ENCODE results near the gene ATP1B2.
A peak's percentile ranks its signal among the peaks of the same experiment; 100 is the strongest.

ATP1B2 gene

GRCh38 chr17:7685533-7686221 is 35.0 kb downstream of the ATP1B2 start:
- peak; percentile 84 to 86 for DNase-seq (ENCODE audit: low read depth in 2 of 2)

DNA sequence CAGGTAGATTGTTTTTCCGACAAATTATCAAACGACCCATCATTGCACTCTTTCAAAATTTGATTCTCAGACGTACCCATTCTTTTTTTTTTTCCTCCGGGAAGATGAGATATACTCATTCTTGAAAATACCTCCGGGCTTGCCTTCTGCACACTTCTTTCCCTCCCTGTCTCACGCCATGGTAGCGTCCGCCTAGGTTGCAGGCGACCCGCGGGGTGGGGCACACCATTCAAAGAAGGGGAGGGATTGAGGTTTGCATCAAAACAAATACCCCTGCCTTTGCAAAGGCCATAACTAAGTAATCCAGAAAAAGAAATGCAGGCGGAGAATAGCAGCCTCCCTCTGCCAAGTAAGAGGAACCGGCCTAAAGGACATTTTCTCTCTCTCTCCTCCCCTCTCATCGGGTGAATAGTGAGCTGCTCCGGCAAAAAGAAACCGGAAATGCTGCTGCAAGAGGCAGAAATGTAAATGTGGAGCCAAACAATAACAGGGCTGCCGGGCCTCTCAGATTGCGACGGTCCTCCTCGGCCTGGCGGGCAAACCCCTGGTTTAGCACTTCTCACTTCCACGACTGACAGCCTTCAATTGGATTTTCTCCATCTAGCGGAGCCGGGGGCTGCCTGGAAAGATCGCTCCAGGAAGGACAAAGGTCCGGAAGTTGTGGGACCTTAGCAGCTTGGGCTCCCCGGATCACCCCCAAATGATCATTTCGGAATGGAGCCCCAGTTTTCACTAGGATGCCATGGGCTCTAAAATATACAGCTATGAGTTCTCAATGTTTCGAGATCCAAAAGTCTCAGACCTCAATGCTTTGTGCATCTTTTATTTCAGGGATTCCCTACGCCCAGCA is 35.7 kb downstream of the ATP1B2 start:
- peak; percentile 54 to 63 for DNase-seq (ENCODE audit: low read depth in 2 of 2)

- DNase-seq (ENCODE audit: low read depth in 2 of 2) = peak; percentile 78 to 79
Measured at GRCh38 chr17:7687072-7687907, 36.6 kb downstream of the ATP1B2 start, which contains the start of gene TP53. Gene TP53, minus strand, starts transcription at chr17:7687490. Its CDS starts 10,896 bp downstream, at chr17:7676594.

DNA sequence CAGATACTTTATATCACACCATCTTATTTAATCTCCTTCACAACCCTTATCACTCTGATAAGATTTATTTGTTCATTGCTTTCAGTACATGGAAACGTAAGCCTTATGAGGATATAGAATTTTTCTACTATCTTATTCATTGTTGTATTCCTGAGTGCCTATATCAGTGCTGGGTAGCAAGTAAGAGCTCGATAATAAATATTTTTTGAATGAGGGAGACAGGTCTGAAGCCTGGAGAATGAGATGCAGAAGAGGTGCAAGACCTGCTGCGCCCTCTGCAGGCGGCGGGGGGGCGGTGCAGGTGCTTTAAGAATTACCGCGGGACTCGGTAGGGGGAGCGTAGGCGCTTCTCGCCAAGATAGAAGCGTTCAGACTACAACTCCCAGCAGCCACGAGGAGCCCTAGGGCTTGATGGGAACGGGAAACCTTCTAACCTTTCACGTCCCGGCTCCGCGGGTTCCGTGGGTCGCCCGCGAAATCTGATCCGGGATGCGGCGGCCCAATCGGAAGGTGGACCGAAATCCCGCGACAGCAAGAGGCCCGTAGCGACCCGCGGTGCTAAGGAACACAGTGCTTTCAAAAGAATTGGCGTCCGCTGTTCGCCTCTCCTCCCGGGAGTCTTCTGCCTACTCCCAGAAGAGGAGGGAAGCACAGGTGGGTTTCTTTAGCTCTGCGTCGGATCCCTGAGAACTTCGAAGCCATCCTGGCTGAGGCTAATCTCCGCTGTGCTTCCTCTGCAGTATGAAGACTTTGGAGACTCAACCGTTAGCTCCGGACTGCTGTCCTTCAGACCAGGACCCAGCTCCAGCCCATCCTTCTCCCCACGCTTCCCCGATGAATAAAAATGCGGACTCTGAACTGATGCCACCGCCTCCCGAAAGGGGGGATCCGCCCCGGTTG is 37.4 kb downstream of the ATP1B2 start, which contains the start of gene WRAP53:
Gene WRAP53 (plus strand): TSS at position 570 of the 900 bp plus-strand sequence. CDS start 172 bp downstream, at position 742.
- peak; percentile 92 to 93 for DNase-seq (ENCODE audit: low read depth in 2 of 2)

GRCh38 chr17:7688808-7689316 is 38.1 kb downstream of the ATP1B2 start:
- no peak for DNase-seq (ENCODE audit: low read depth in 2 of 2)

DNA sequence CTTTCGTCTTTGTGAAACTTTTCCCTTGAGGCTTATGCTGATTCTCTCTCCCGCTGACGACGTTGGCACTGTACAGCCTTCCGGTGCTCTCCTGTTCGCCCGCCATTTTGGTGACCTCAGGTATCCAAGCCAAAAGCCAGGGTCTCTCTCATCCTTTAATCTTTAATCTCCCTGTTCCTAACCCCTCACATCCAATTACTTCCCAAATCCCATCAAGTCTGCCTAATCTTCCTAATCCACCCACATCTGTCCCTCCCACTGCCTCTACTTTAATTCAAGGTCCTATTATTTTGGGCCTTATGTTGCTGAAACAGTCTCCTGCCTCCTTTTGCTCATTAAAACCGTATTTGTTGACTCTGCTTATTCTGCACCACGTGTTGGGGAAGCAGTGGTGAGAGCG is 44.9 kb downstream of the ATP1B2 start:
- DNase-seq (ENCODE audit: low read depth in 2 of 2) = no peak

DNA sequence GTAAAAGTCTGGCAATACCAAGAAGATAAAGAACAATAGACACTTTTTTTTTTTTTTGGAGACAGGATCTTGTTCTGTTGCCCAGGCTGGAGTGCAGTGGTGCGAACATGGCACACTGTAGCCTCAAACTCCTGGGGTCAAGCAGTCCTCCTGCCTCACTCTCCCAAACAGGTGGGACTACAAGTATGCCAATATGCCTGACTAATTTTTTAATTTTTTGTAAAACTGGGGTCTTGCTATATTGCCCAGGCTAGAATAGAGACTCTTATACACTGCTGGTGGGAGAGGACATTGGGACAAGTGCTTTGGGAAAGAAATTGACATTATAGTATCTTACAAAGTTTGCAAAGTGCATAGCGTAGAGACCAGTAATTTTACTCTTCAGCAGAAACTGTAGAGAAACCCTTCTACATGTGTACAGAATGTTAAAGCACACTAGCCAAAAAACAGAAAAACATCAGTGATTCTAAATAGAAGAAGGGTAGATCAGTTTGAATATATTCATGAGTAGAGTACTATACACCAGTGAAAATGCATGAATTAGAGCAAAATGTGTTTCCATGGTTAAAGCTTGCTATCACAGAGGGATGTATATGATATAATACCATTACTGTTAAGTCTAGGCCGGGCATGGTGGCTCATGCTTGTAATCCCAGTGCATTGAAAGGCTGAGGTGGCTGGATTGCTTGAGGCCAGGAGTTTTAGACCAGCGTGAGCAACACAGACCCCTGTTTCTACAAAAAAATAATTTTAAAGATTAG is 47.3 kb downstream of the ATP1B2 start:
- no peak for DNase-seq (ENCODE audit: low read depth in 2 of 2)

DNA sequence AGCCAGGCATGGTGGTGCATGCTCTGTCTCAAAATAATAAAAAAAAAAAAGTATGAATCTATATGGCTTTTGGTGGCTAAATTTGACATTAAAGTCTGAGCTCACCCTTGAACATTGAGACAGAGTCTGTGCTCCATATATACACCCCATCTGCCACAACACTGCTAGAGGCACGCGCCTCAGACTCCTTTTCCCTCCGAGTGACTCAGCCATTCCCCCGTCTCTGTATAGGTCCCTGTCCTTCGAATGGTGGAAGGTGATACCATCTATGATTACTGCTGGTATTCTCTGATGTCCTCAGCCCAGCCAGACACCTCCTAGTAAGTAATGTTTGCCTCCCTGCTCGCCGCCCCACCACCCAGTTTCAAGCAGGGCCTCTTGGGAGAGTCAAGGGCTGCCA is 49.8 kb downstream of the ATP1B2 start:
- no peak for DNase-seq (ENCODE audit: low read depth in 2 of 2)

GRCh38 chr17:7701681-7702080 is 51.0 kb downstream of the ATP1B2 start:
- DNase-seq (ENCODE audit: low read depth in 2 of 2) = no peak

DNA sequence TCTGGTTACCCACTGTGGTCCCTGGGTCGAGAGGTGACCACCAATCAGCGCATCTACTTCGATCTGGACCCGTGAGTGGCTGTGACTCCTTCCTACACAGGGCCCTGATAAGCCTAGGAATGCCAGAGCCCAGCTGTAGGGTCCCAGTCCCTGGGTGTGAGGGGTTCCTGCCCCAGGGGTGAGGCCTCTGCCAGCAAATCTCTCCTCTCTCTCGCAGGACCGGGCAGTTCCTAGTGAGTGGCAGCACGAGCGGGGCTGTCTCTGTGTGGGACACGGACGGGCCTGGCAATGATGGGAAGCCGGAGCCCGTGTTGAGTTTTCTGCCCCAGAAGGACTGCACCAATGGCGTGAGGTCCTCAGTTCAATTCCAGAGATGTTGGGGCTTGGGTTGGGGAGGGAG is 52.0 kb downstream of the ATP1B2 start:
- DNase-seq (ENCODE audit: low read depth in 2 of 2) = no peak

DNA sequence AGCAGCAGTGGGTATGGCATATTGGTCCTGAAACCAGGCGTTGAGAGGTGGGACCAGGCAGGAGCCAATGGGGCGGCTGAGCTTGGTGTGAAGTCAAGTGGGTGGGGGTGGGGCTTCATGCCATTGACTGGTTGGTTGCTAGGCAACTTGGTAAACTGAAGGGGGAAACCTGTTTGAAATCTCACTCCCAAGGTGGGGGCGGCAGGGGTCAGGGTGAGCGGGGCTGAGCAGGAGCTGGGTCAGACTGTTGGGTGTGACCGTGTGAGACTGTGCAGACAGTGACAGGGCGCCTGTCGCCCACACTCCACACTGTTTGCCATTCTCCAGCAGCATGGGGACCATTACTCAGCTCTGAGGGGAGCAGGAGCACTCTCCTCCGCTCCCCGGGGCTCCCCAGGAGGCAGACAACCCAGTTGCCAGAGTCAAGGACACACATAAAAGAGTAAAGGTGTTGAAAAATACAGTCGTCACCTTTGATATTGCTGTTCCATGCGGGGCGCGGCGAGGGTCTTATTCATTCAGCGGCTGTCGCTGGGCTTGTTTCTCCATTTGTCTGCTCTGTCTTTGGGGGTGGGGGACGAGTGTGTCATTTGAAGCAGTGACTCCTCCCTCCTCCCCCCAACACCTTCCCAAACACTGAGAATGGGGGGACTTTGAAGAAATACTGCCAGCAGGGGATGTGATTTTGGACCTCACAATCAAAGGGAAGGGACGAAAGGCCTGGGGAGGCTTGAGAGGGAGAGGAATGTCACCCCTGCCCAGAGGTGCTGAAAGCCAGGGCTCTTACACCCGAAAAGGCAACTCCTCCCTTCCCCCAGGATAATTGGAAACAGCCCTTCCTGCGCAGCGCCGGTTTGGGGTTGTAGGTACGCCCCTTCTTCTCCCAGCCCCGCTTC is 53.1 kb downstream of the ATP1B2 start:
- DNase-seq (ENCODE audit: low read depth in 2 of 2) = no peak

DNA sequence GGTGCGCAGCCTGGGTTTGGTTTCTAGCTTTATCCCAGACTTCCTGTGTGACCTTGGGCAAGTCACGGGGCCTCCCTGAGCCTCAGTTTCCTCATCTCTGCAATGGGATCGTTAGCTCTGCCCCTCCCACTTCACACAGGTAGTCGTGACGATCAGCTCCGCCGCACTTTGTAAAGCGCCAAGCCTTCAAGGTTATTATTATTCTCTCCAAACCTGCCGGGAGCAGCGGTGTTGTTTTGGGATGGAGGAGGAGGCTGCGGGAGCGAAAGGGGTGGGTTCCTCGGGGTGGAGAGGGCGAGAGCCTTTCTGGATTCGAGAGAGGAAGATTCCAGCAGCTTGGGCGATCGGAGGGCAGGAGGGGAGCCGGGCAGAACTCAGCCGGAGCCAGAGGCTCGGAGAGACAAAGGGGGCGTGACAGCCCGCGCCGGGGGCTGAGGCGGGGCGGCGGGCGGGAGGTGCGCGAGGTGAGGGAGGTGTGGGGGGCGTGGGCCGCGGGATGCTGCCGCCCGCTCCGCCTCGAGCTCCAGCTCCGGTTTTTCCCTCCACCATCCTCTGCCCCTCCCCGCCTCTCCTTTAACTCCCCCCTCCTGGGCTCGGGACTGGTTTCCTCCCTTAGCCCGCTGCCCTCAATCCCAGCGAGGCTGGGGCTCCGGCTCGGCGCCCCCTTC is 54.0 kb downstream of the ATP1B2 start, which contains the start of gene EFNB3:
Gene EFNB3 (plus strand): TSS at position 602 of the 668 bp plus-strand sequence. CDS start 397 bp downstream, outside the sequence.
- DNase-seq (ENCODE audit: low read depth in 2 of 2) = no peak

DNA sequence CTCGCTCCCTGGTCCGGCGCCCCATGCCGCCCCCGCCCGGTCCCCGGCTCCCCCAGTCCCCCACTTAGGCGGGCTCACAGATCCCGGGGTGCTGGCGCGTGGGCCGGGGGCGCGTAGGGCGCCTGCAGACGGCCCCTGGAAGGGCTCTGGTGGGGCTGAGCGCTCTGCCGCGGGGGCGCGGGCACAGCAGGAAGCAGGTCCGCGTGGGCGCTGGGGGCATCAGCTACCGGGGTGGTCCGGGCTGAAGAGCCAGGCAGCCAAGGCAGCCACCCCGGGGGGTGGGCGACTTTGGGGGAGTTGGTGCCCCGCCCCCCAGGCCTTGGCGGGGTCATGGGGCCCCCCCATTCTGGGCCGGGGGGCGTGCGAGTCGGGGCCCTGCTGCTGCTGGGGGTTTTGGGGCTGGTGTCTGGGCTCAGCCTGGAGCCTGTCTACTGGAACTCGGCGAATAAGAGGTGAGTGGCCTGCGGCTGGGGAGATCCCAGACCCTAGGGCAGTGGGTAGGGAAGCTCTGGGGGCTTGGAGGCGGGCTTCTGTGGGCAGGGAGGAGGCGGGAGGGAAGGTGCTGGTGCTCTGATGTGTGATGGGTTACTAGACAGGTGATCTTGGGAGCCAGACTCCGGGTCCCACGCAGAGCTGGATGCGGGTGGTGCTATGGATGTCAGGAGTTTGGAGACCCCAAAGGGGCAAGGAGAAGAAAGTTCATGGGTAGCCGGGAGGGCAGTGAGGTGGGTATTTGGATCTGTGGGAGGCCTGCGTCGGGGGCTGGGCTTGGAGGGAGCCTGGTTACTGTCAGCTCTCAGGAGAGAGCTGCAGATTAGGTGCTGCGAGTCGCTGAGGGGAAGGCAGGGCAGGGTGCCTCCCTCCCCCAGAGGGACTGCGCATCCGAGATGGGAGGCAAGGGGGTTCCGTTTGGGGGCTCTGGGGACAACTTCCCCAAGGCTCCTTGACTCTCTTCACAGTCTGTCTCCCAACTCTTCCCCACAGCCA is 54.8 kb downstream of the ATP1B2 start:
- no peak for DNase-seq (ENCODE audit: low read depth in 2 of 2)

GRCh38 chr17:7706631-7707354 is 56.1 kb downstream of the ATP1B2 start:
- DNase-seq (ENCODE audit: low read depth in 2 of 2) = no peak
